Measurements from ENCODE around the gene ACYP2.
"Not testable (repeated sequence)": the region's sequence is repeated elsewhere in the genome, so short reads cannot be mapped to it uniquely, and the experiment has no call there.

Gene ACYP2

GRCh38 chr2:54259413-54260240 is 144.2 kb downstream of the ACYP2 start:
- CTCF ChIA-PET: interaction anchor here (0.6 kb wide), 1 partner anchor 162 kb away, joined by 3 read pairs; no protein-coding TSS in a partner anchor
- no peak for TF ChIP-seq SP1 (IDR thresholded peaks at IDR 0.05)
- TF ChIP-seq PKNOX1 (IDR thresholded peaks at IDR 0.05): no peak
- TF ChIP-seq BHLHE40 (IDR thresholded peaks at IDR 0.05; ENCODE audit: borderline replicate concordance): no peak
- TF ChIP-seq L3MBTL2 (conservative IDR thresholded peaks at IDR 0.05): no peak
- POLR2A ChIA-PET: no interaction called here
- no peak for DNase-seq (ENCODE audit: extremely low spot score)

- POLR2A ChIA-PET: no interaction called here
- no peak for DNase-seq (ENCODE audit: extremely low spot score)
- CTCF ChIA-PET: interaction anchor here (0.6 kb wide), 1 partner anchor 162 kb away, joined by 3 read pairs; no protein-coding TSS in a partner anchor
- no peak for TF ChIP-seq TARDBP (IDR thresholded peaks at IDR 0.05)
- no peak for TF ChIP-seq L3MBTL2 (conservative IDR thresholded peaks at IDR 0.05)
- no peak for TF ChIP-seq FOXM1 (IDR thresholded peaks at IDR 0.05; ENCODE audit: borderline replicate concordance)
- no peak for TF ChIP-seq BHLHE40 (IDR thresholded peaks at IDR 0.05; ENCODE audit: borderline replicate concordance)
- no peak for TF ChIP-seq LEF1 (IDR thresholded peaks at IDR 0.05; ENCODE audit: borderline replicate concordance)
- TF ChIP-seq PKNOX1 (IDR thresholded peaks at IDR 0.05): no peak
- no peak for TF ChIP-seq CTBP1 (IDR thresholded peaks at IDR 0.05; ENCODE audit: borderline replicate concordance)
- no peak for TF ChIP-seq SP1 (IDR thresholded peaks at IDR 0.05)
- TF ChIP-seq FOXK2 (IDR thresholded peaks at IDR 0.05): no peak
- no peak for TF ChIP-seq ZNF384 (IDR thresholded peaks at IDR 0.05)
- TF ChIP-seq NFRKB (IDR thresholded peaks at IDR 0.05): no peak
- TF ChIP-seq HDGF (IDR thresholded peaks at IDR 0.05; ENCODE audit: borderline replicate concordance): no peak
- no peak for TF ChIP-seq ARNT (IDR thresholded peaks at IDR 0.05)
- no peak for TF ChIP-seq FOXA1 (IDR thresholded peaks at IDR 0.05)
- no peak for TF ChIP-seq SUZ12 (IDR thresholded peaks at IDR 0.05)
Observed at GRCh38 chr2:54260241-54260595, 144.8 kb downstream of the ACYP2 start.

GRCh38 chr2:54261537-54261936 is 146.1 kb downstream of the ACYP2 start:
- ChIA-PET POLR2A (no interaction called here), CTCF (no interaction called here)
- DNase-seq (ENCODE audit: extremely low spot score): no peak
- no peak for TF ChIP-seq SP1 (IDR thresholded peaks at IDR 0.05)
- no peak for TF ChIP-seq FOXK2 (IDR thresholded peaks at IDR 0.05)
- TF ChIP-seq TARDBP (IDR thresholded peaks at IDR 0.05): no peak
- no peak for TF ChIP-seq BHLHE40 (IDR thresholded peaks at IDR 0.05; ENCODE audit: borderline replicate concordance)
- no peak for TF ChIP-seq ZNF384 (IDR thresholded peaks at IDR 0.05)
- TF ChIP-seq HDGF (IDR thresholded peaks at IDR 0.05; ENCODE audit: borderline replicate concordance): no peak
- TF ChIP-seq FOXM1 (IDR thresholded peaks at IDR 0.05; ENCODE audit: borderline replicate concordance): no peak
- TF ChIP-seq FOXA1 (IDR thresholded peaks at IDR 0.05): no peak
- TF ChIP-seq SUZ12 (IDR thresholded peaks at IDR 0.05): no peak
- TF ChIP-seq LEF1 (IDR thresholded peaks at IDR 0.05; ENCODE audit: borderline replicate concordance): no peak
- no peak for TF ChIP-seq CTBP1 (IDR thresholded peaks at IDR 0.05; ENCODE audit: borderline replicate concordance)
- TF ChIP-seq L3MBTL2 (conservative IDR thresholded peaks at IDR 0.05): no peak
- no peak for TF ChIP-seq ARNT (IDR thresholded peaks at IDR 0.05)
- TF ChIP-seq ELF4 (IDR thresholded peaks at IDR 0.05): no peak

GRCh38 chr2:54262015-54262765 is 146.8 kb downstream of the ACYP2 start:
- CTCF ChIA-PET: interaction anchor here (0.7 kb wide), 1 partner anchor 134 kb away, joined by 6 read pairs; no protein-coding TSS in a partner anchor
- DNase-seq (ENCODE audit: extremely low spot score): no peak
- no peak for TF ChIP-seq HDGF (IDR thresholded peaks at IDR 0.05; ENCODE audit: borderline replicate concordance)
- POLR2A ChIA-PET: no interaction called here

GRCh38 chr2:54265081-54265480 is 149.7 kb downstream of the ACYP2 start:
- DNase-seq (ENCODE audit: extremely low spot score); CTCF ChIA-PET; POLR2A ChIA-PET: not testable (repeated sequence)

- ChIA-PET CTCF (no interaction called here), POLR2A (no interaction called here)
- DNase-seq (ENCODE audit: extremely low spot score): no peak
- TF ChIP-seq NFRKB (IDR thresholded peaks at IDR 0.05): no peak
- no peak for TF ChIP-seq TARDBP (IDR thresholded peaks at IDR 0.05)
- TF ChIP-seq SP1 (IDR thresholded peaks at IDR 0.05): no peak
- no peak for TF ChIP-seq PKNOX1 (IDR thresholded peaks at IDR 0.05)
- TF ChIP-seq SUZ12 (IDR thresholded peaks at IDR 0.05): no peak
- no peak for TF ChIP-seq FOXA1 (IDR thresholded peaks at IDR 0.05)
- no peak for TF ChIP-seq LEF1 (IDR thresholded peaks at IDR 0.05; ENCODE audit: borderline replicate concordance)
- no peak for TF ChIP-seq CTBP1 (IDR thresholded peaks at IDR 0.05; ENCODE audit: borderline replicate concordance)
- TF ChIP-seq ELF4 (IDR thresholded peaks at IDR 0.05): no peak
- no peak for TF ChIP-seq ARNT (IDR thresholded peaks at IDR 0.05)
- TF ChIP-seq L3MBTL2 (conservative IDR thresholded peaks at IDR 0.05): no peak
- no peak for TF ChIP-seq BHLHE40 (IDR thresholded peaks at IDR 0.05; ENCODE audit: borderline replicate concordance)
- TF ChIP-seq FOXM1 (IDR thresholded peaks at IDR 0.05; ENCODE audit: borderline replicate concordance): no peak
- no peak for TF ChIP-seq ZNF384 (IDR thresholded peaks at IDR 0.05)
- TF ChIP-seq HDGF (IDR thresholded peaks at IDR 0.05; ENCODE audit: borderline replicate concordance): no peak
- TF ChIP-seq FOXK2 (IDR thresholded peaks at IDR 0.05): no peak
Observed at GRCh38 chr2:54267577-54267976, 152.2 kb downstream of the ACYP2 start.
